GM19372 (cell line): ENCODE measurements around the gene CDYL.

ENCODE experiments used
- ATAC-seq: cut with Tn5 transposase; IDR thresholded peaks from one replicate; pipeline ENCODE4 v1.9.1; 2021; ENCODE audit warnings: mild to moderate bottlenecking, low read depth, moderate library complexity; ENCODE audit not compliant: unreplicated experiment

CDYL gene

DNA sequence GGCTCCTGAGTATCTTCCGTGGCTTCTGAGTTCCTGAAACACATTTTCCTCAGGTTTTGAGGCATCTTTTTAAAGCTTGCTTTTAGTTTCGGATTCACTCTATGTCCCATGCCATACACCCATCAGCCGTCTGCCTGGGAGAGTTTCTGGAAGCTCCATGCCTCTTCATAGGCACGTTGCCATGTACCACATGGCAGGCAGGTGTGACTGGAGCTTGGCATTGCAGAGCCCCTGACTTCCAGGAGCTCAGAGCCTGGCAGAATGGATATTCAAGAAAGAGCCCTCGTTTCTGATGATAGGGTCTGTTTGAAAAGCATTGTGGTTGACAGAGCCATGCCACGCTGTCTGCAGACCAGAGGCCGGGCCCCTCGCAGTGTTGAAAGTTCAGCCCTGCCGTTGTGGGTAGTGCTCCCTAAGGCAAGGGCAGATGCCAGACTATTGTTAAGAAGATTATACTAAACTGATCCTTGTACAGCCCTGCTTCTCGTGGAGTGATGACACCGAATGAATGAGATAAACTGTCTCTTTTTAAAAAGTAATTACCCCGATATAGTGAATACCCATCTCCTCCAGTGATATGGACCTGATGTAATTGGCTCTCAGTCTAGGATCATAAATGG, 127.7 kb downstream of the CDYL start:
- no peak for ATAC-seq

DNA sequence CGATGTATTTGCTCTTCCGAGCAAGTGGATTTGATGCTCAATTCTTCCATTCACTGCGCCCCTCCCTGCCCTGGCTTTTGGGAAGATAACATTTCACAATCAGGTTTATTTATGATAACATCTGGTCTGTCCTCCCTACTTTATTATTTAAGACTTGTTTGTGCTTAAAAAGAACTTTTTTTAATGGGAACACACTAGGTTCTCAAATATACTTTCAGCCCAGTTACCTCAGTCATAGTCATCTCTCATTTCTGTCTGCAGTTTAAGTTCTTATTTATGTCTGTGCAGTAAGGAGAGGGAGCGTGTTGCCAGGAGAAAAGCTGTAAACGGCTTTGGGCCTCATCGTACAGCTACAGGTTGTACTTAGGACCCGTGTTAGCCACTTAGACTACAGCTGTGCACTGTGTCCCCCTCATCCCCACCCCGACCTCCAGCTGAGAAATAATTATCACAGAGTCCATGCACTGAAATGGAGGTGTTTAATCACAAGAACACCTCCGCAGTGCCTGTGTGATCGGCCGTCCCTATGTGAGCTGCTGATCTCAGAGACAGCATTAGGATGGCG, 128.3 kb downstream of the CDYL start:
- no peak for ATAC-seq

DNA sequence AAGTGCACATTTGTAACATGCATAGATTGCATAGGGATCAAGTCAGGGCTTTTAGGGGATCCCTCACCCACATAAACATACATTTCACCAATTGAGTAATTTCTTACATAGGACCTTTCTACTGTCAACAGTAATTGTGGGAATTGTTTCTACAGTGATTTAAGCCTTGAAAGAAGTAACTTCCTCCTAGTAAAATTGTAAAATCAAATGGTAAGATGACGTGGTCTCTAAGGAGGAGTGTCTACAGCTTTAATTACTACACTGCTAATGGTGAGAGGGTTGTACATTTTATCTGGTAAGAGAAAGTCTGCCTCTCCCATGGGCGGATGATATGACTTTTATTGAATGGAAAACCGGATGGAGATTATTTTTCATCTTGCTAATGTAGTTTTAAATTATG, 129.6 kb downstream of the CDYL start:
- ATAC-seq: no peak

DNA sequence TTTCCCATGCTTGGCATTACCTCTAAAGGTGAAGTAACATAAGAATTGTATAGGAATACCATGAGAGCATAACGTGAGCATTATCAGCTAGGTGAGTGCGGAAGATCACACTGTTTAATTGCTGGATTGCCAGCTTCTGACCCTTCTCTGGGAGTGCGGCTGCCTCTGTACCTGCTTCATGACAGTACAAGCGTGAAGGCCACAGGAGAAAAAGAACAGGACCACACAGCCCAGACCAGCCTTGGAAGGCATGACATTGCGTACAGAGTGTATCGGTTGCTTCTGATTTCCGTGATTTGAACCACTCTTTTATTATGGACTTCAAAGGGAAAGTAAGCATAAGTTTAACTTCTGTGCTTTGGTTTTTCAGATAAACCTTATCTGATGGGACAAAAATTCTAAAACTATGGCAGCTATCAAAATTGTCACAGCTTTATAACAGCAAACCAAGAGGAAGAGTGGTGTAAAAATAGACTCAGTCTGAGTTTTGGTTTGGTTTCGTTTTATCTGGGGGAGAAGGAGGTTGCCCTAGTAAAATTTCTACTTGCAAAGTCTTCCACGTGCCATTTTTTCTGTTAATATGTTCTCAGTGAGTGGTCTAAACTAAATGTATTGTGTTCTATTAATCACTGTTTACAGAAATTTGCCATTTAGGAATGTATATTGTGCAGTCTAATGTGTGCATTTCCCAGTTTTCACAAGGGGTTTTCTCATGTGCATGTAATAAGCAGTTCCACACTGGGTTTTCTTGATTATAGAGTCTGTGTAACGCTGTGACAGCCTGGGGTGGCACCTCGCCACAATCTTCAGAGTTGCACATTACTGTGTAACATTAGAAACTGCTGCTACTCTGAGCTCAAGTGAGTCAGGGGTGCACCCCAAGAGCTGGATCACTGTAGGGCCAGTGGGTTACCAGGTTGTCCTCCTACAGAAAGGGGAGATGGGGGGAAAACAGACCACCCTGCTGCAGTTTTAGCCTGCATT, 130.4 kb downstream of the CDYL start:
- no peak for ATAC-seq

DNA sequence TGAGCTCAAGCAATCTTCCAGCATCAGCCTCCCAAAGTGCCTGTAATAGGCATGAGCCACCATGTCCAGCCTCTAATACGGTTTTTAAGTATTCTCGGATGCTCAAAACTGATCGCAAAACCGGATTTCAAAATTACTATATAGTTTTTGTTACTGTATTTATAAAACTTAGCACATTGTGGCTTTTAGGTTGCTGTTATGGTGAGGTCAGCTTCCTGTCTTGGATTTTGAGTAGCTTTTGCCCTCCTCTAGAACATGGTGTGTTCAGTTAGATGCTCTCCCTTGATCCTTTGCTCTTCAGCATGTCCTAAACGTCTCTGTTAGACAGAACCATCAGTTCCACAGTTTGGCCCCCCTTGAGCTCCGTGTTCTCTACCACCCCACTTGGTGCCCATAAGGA, 131.4 kb downstream of the CDYL start:
- no peak for ATAC-seq

DNA sequence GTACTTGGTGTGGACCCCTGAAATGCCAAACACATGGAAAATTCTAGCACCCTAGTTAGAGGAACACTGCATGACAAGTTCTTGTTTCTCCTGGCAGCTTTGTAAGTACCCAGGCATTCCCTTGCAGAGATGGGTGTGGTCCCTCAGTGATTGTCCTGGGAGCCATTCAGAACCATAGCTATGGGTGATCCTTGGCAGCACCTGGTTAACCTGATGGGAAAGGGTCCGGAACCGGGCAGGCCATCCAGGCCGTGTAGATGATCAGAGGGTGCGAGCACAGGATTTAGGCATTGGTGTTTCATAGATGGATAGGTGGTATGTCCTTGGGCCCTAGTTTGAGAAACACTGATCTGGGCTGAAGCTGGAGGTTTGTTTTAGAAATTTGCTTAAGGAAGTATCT, 131.9 kb downstream of the CDYL start:
- ATAC-seq: no peak

DNA sequence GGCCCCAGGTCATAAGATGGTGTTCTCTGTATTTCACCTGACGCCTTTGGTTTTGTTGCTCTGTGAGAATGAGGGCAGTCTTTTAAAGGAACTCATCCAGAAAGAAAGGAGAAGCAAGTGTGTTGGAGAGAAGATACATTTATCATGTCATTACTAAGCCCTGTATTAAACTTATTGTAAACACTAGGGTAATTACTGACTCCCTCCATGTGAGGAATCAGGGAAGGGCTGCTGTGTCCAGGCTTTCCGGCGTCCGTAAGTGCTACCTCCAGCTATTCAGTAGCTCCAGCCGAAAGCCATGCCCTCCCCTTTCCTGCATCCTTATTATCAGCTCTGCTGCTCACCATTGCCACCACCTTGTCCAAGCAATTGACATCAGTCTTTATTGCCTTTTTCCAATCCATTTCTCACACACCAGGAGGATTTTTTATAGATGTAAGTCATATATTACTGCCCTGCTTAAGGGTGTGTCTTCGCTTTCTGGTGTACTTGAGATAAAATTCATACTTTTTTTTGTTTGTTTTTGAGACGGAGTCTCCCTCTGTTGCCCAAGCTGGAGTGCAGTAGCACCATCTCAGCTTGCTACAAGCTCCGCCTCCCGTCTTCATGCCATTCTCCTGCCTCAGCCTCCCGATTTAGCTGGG, 133.0 kb downstream of the CDYL start:
- no peak for ATAC-seq

DNA sequence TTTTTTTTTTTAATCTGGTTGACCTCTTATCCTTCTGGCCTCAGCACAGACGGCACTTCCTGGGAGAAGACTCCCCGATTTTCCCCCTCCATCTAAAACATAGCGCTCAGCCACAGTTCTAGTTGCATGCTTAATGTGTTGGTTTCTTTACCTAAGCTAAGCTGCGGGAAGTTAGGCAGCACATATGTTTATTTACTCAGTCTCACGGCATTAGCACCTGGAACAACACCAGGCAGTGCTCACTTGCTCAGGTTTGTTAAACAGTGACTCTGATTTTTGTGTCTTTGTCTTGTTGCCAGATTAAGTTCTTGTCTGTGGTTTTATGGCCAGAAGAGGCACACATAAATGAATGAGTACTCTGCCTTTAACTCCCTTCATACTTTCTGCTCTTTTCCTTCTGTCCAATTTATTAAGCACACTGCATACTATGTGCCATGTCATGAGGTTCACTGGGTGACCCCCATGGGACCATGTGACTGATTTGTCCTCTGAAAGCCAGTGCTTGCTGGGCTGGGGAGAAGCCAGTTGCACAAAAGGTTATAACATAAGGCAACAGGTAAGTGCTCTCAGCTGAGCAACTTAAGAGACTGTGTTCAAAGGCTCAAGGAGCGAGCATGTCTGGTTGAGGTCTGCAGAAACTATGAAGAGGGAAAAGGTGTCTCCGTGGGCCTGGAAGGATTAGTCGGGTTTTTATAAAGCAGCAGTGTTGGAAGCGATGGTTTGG, 134.0 kb downstream of the CDYL start:
- ATAC-seq: no peak

DNA sequence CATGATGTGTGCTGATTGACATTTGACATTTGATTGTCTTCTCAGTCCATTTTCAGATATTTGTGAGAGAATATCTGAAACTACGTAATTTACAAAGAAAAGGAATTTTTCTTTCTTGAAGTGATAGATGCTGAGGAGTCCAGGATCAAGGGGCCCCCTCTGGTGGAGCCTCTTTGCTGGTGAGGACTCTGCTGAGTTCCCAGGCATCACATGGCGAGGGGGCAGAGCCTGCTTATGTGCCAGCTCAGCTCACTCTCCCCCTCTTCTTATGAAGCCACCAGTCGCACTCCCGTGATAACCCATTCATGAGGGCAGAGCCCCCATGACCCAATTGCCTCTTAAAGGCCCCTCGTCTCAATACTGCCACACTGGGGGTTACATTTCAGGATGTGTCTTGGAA, 136.4 kb downstream of the CDYL start:
- no peak for ATAC-seq

DNA sequence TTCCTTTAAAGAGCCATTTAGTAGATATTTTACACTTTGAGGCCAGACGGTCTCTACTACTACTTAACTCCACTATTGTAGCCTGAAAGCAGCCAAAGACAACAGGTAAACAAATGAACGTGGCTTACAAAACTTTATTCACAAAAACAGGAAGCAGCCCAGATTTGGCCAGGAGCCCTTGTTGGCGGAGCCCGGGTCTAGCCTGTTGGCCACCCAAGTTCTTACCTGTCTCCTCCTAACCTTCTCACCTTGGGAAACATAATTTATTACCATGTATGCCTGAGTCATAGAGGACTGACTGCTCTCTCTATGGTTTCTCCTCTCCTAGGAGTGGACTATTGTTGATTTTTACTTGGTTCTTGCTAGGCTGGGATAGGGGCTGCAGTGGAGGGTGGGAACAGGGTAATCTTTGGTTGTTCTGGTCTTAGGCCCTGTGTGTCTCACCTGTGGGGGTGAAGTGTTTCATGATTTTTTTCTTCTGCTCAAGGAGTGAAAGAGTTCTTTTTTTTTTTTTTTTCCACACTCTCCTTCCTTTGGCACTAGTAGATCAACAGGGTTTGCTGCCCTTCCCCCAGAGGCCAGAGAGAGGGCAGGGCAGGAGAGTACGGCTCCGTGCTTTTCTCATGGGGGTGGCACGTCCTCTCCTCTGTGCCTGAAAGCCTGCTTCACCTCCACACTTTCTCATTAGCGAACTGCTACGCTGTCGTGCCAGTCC, 137.7 kb downstream of the CDYL start:
- no peak for ATAC-seq

DNA sequence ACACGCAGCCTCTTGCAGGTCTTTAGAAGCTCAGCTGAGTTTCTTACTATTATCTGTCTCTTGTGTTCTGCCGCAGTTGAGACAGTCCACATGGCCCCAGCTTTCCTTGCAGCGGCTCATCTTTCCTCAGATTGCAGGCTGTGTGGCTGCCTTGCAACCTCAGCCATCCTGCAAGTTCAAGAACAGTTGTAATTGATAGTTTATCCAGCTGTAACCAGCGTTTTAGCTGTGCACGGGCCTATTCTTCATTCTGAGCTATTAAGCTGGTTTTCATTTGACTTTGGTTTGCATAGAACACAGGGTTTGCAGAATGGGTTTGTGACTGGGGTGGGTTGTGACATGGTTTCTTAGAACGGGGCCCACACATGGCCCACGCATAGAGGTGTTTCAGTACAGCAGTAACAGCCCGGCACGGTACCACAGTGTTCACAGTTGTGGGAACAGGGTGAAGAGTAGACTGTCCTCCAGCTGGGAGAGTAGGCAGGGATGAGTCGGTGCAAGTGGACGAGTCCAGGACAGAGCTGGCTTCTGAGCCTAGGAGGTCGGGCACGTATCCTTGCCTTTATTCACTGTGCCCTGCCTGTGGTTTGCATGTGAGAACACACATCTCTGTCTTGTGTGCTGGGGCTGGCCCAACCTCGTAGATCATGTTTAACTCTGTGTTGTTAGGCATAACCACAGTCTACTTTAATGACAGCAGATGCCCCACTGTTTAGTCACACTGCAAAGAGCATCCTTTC, 138.4 kb downstream of the CDYL start:
- ATAC-seq: no peak

DNA sequence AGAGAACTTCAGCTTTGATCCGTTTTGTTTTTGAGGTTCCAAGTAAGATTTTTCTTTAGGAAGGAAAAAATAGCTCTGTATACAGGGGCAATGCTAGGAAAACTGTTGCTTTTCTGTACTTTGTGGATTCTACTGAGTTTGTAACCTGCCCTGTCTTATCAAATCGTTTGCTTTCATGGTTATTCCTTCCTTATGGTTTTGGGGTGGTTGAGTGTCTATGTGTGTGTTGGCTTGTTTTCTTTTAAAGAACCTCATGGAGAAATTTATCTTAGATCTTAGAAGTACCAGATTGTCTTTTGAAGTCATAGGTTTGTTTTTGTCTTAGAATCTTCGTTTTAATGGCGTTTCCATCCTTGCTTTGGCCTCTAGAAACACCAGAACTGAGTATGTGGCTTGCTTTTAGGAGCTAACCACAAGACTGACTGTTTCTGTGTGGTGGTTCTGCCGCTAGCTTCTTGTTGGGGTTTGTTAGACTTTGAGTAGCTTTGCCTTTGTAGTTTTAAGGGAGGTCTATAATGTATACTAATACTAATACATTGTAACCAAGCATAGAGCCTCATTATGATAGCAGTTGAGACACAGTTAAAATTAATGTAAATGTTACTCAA, 140.9 kb downstream of the CDYL start:
- no peak for ATAC-seq

DNA sequence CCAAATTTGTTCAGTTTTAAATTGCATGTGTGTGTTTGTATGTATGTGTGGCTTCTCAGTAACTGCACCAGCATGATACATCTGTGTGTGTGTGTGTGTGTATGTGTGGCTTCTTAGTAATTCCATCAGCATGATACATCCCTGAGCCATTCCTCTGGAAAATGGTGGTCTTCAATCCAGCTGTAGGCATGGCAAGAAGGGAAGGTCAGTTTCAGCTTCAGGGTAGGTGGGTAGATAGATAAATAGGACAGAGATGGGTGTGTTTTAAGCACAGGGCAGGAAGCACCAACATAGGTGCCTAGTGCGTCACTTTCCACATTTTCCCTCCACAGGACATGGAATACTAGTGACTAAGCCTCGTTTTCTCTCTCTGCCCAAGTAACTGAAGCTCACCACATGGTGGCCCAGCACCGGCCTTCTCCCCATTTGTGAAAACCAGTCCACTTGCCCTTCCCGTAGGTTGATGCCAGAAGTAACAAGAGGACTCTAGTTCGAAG, 144.8 kb downstream of the CDYL start:
- ATAC-seq: no peak

DNA sequence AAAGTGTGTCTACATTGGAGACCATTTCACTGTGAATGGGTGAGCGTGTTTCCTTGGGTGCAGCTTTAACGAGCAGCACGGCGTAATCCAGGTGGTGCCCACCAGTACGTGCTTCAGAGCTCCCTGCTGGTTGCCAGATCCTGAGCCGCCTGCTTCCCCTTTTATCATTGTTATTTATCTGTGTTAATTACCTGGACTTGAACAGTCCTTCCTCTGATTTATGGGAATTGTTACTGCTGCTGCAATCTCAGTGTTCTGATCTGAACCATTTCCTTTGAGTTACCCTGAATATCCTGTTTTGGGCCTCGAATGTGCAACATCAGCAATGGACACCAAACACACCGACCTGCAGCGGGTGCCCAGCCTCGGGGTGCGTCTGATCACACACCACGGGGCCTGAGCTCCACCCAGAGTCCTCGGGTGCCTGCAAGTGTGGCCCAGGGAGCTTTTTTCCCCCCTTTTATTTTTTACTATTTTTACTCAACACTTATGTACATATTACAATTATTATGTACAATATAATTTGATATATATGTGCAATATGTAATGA, 146.4 kb downstream of the CDYL start:
- no peak for ATAC-seq

DNA sequence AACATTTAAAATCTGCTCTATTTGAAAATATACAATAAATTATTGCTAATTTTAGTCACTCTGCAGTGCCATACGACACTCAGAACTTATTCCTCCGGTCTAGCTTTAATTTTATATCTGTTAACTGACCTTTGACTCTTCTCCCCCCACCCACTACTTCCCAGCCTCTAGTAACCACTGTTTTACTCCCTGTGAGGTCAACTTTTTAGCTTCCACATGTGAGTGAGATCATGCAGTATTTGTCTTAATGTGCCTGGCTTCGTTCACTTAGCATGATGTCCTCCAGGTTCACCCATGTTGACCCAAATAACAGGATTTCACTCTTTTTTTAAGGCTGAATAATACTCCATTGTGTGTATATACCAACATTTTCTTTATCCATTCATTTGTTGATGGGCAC, 146.9 kb downstream of the CDYL start:
- no peak for ATAC-seq

DNA sequence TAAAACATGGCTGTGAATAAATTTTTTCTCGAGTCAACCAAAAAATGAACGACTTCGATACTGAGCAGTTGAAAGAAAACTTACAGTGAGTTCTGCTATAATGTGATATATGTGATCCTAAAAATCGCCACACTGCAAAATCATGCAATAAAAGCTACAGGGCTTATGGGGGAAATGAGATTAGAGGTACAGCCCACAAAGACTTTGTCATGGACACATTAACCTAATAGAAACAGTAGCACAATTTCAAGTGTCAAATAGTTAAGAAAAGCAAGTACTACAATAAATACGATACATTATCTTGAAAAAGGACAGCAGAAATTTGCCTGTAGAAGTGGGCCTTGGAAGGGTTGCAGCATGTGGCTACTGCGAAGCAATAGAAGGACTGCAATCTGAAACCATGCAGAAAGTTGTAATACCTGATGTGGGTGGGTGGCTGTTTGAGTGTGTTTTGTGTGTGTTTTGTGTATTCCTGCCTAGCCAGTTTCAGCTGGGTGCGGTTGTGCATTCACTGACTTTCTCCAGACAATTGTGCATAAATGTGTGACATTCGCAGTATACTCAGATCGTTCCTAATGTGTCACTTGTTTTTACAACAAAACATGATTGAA, 148.6 kb downstream of the CDYL start:
- ATAC-seq: no peak

DNA sequence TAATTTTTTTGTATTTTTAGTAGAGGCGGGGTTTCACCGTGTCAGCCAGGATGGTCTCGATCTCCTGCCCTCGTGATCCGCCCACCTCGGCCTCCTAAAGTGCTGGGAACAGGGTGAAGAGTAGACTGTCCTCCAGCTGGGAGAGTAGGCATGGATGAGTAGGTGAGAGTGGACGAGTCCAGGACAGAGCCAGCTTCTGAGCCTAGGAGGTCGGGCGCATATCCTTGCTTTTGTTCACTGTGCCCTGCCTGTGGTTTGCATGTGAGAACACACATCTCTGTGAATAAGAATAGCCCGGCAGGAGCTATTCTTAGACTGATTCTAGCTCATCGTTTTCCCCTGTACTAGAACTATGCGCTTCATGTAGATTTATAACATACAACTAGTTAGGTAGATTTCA, 149.4 kb downstream of the CDYL start:
- ATAC-seq: no peak

DNA sequence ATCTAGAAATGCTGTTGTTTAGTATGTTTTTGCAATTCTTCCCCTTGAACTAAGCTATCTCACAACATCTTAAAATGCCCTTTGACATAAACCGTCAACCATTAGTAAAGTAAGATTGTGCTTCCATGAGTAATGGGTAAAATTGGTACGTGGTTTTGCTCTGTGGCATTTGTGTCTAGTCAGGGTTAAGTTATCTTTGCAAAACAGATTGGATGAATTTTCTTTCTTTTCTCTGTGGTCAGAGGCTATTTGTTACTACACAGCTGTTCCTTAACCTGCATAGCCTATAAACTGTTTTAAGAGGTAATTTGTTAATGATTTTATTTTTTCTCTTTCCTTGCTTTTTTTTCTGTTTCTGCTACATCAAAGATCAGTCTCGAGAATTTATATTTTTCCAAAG, 152.2 kb downstream of the CDYL start:
- ATAC-seq: no peak
